Measurements from ENCODE around the gene A1BG. TPM values are rescaled to one million over a fixed set of nuclear protein-coding genes. Genes with fewer than 3 reads are reported as not detected.

A1BG gene
- total RNA-seq, 1 experiment from 2014 or later, result 1.9 TPM

- TF ChIP-seq CTCF (conservative IDR thresholded peaks at IDR 0.05; ENCODE audit: low read depth, low read length), result no peak
- Histone ChIP-seq H4K20me1 (ENCODE audit: low read length) (peaks cover 5% of the 10 kb centered on the region; the same call in 1 of the 2 replicates), H3K4me1 (ENCODE audit: insufficient read depth, low read length) (peaks cover 26% of the 10 kb centered on the region)
These were observed 26.2 kb downstream of the A1BG start, which contains the start of gene ZSCAN22 for GRCh38 chr19:58326914-58327726. TSS of gene ZSCAN22 (plus strand) at chr19:58326994. CDS start at chr19:58334803, 7,809 bp downstream.

GRCh38 chr19:58326501-58326913 lies 26.8 kb downstream of the A1BG start:
- ATAC-seq (no peak; the same call in 1 of the 2 replicates), DNase-seq (no peak)
- TF ChIP-seq EZH2phosphoT487 (IDR thresholded peaks at IDR 0.05; ENCODE audit: borderline replicate concordance, low read length), result no peak
- H2AFZ ChIP-seq (ENCODE audit: low read length), result peak overlapping the region; percentile 82
- H3K9me3 ChIP-seq (ENCODE audit: low read length), result no peaks in the 10 kb centered on the region
- intact Hi-C loops (cut with micrococcal nuclease), result loop anchor here (1.0 to 5.0 kb wide), 3 partner anchors 21 to 144 kb away; partner anchors contain the start of genes ERVK3-1 and ZNF274
- no peaks in the 10 kb centered on the region for H3K27me3 ChIP-seq (ENCODE audit: low read length)
- H3K27ac ChIP-seq (ENCODE audit: low read length), result no peak overlapping the region
- H3F3A ChIP-seq (ENCODE audit: low read length, unreplicated experiment), result no peaks in the 10 kb centered on the region
- 0 out of 2 replicates have a peak, but pooled peaks cover 5% of the 10 kb centered on the region for H3K36me3 ChIP-seq (ENCODE audit: low read depth, low read length)
- ChIA-PET POLR2A (ENCODE audit: unreplicated experiment) (no interaction called here), CTCF (no interaction called here)
- peak overlapping the region; percentile 87 for H3K9ac ChIP-seq (ENCODE audit: low read length)
- H3K9me2 ChIP-seq (replicated peaks; ENCODE audit: low read length), result no peaks in the 10 kb centered on the region
- BruUV-seq (replicated peaks), result no TSS peak
- H3K4me3 ChIP-seq (ENCODE audit: low read length), result peak overlapping the region; percentile 94
- H4K20me1 ChIP-seq (ENCODE audit: low read length), result peaks cover 5% of the 10 kb centered on the region; the same call in 1 of the 2 replicates
- peaks cover 62% of the 10 kb centered on the region for H3K79me2 ChIP-seq (ENCODE audit: low read length)
- peaks cover 26% of the 10 kb centered on the region for H3K4me1 ChIP-seq (ENCODE audit: insufficient read depth, low read length)
- peak overlapping the region; percentile 94 for H3K4me2 ChIP-seq (ENCODE audit: low read length)

More at GRCh38 chr19:58326914-58327726, 26.2 kb downstream of the A1BG start, which contains the start of gene ZSCAN22:
- Histone ChIP-seq H3K9me2 (replicated peaks; ENCODE audit: low read length) (no peaks in the 10 kb centered on the region), H3K27ac (ENCODE audit: low read length) (peak within 1 kb of the TSS; percentile 63), H3K79me2 (ENCODE audit: low read length) (peaks cover 62% of the 10 kb centered on the region), H3K36me3 (ENCODE audit: low read depth, low read length) (0 out of 2 replicates have a peak, but pooled peaks cover 4% of the 10 kb centered on the region), H3K4me2 (ENCODE audit: low read length) (peak within 1 kb of the TSS; percentile 94), H3F3A (ENCODE audit: low read length, unreplicated experiment) (no peaks in the 10 kb centered on the region), H3K9me3 (ENCODE audit: low read length) (no peaks in the 10 kb centered on the region), H3K9ac (ENCODE audit: low read length) (peak within 1 kb of the TSS; percentile 87), H3K27me3 (ENCODE audit: low read length) (no peaks in the 10 kb centered on the region), H2AFZ (ENCODE audit: low read length) (peak within 1 kb of the TSS; percentile 82), H3K4me3 (ENCODE audit: low read length) (peak within 1 kb of the TSS; percentile 94)
- intact Hi-C loops (cut with micrococcal nuclease), result loop anchor here (1.0 to 5.0 kb wide), 4 partner anchors 22 to 144 kb away; partner anchors contain the start of genes ERVK3-1 and ZNF274
- CTCF ChIA-PET, result no interaction called here
- DNase-seq (peak; percentile 99), ATAC-seq (peak; percentile 85)
- POLR2A ChIA-PET (ENCODE audit: unreplicated experiment), result no interaction called here
- BruUV-seq (replicated peaks), result TSS peak; percentile 37

- Histone ChIP-seq H3F3A (ENCODE audit: low read length, unreplicated experiment) (no peaks in the 10 kb centered on the region), H3K9me2 (replicated peaks; ENCODE audit: low read length) (no peaks in the 10 kb centered on the region), H3K9ac (ENCODE audit: low read length) (peak overlapping the region; percentile 87; the same call in 1 of the 2 replicates), H3K9me3 (ENCODE audit: low read length) (no peaks in the 10 kb centered on the region), H3K4me3 (ENCODE audit: low read length) (peak overlapping the region; percentile 94), H3K79me2 (ENCODE audit: low read length) (peaks cover 59% of the 10 kb centered on the region), H3K27me3 (ENCODE audit: low read length) (no peaks in the 10 kb centered on the region), H3K36me3 (ENCODE audit: low read depth, low read length) (0 out of 2 replicates have a peak, but pooled peaks cover 5% of the 10 kb centered on the region), H3K4me1 (ENCODE audit: insufficient read depth, low read length) (peaks cover 22% of the 10 kb centered on the region), H3K27ac (ENCODE audit: low read length) (peak overlapping the region; percentile 5; the same call in 1 of the 2 replicates), H2AFZ (ENCODE audit: low read length) (no peak overlapping the region), H4K20me1 (ENCODE audit: low read length) (peaks cover 5% of the 10 kb centered on the region; the same call in 1 of the 2 replicates), H3K4me2 (ENCODE audit: low read length) (peak overlapping the region; percentile 94)
- BruUV-seq (replicated peaks), result no TSS peak
- ChIA-PET CTCF (interaction anchor here (0.6 kb wide), 1 partner anchor 1079 kb away, joined by 4 read pairs; no protein-coding TSS in a partner anchor), POLR2A (ENCODE audit: unreplicated experiment) (interaction anchor here (0.6 to 0.9 kb wide), 2 partner anchors 20 to 37 kb away, joined by 3 read pairs; partner anchors contain the start of genes ERVK3-1 and ZNF497)
- TF ChIP-seq CTCF (conservative IDR thresholded peaks at IDR 0.05; ENCODE audit: low read depth, low read length) (no peak), EZH2 (IDR thresholded peaks at IDR 0.05; ENCODE audit: low read length, unreplicated experiment) (no peak), EZH2phosphoT487 (IDR thresholded peaks at IDR 0.05; ENCODE audit: borderline replicate concordance, low read length) (no peak)
- DNase-seq (peak; percentile 75), ATAC-seq (peak; percentile 7; the same call in 1 of the 2 replicates)
- intact Hi-C loops (cut with micrococcal nuclease), result loop anchor here (1.0 to 5.0 kb wide), 3 partner anchors 20 to 143 kb away; partner anchors contain the start of genes ERVK3-1 and ZNF274
These were observed 27.8 kb downstream of the A1BG start for GRCh38 chr19:58325311-58326022.

All from PC-3 (cell line).